ENCODE results near the gene MYLK2.
A peak's percentile ranks its signal among the peaks of the same experiment; 100 is the strongest.

Gene MYLK2

DNA sequence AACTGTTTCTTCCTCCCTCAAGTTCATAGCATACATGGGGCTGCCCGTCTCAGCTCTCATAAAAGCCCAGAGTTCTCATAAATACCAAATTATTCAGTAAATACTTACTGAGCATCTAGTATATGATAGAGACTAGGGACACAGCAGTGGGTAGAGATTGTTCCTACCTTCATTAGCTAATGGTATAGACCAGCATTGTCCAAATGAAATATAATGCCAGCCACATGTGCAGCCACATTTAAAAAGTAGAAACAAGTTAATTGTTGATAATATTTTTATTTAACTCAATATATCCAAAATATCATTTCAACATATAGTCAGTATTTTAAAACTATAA lies 52.4 kb downstream of the MYLK2 start:
- no peak for DNase-seq (ENCODE audit: low read depth, low spot score)

- no peak for DNase-seq (ENCODE audit: low read depth, low spot score)
Observed at GRCh38 chr20:31872406-31872805, 53.2 kb downstream of the MYLK2 start.

GRCh38 chr20:31875671-31876070 lies 56.5 kb downstream of the MYLK2 start:
- DNase-seq (ENCODE audit: low read depth, low spot score) = no peak

DNA sequence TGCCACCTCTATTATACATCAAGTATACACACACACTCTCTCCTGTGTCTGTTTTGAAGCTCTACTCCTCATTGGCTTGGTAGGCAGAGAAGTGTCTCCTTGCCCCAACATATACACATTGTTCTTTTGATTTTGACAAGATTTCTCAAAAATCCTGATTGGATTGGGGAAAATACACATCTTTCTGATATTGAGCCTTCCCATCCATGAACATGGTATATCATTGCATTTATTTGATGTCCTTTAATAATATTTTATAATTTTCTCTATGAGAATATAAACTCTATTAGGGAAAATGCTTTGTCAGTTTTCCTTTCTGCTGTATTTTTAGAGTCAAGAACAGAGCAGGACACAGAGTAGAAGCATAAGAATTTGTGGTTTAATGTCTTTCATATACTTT lies 58.5 kb downstream of the MYLK2 start:
- no peak for DNase-seq (ENCODE audit: low read depth, low spot score)

GRCh38 chr20:31879143-31879987 lies 60.2 kb downstream of the MYLK2 start:
- peak; percentile 91 for DNase-seq (ENCODE audit: low read depth, low spot score)

- DNase-seq (ENCODE audit: low read depth, low spot score) = no peak
Observed at GRCh38 chr20:31881945-31882344, 62.8 kb downstream of the MYLK2 start.

GRCh38 chr20:31883829-31884228 lies 64.7 kb downstream of the MYLK2 start:
- DNase-seq (ENCODE audit: low read depth, low spot score) = no peak

Measured in iPS DF 19.7 (cell line).